ENCODE results near the gene TRIM59.

DNA sequence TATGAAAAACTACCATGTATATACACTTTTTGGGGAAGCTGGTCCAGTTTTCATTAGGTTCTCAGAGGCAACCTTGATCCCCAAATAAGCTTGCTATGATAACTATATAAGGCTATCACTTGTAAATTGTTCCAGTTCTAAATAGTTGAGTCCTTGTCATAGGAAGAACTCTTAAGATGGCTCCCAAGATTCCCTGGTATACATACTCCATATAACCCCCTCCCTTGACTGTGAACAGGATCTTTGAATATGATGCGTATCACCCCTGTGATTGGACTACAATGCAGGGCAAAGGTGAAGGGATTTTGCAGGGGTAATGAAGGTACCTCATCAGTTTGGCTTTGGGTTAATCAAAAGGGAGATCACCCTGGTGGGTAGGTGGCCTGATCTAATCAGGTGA is 48.6 kb upstream of the TRIM59 start:
- TF ChIP-seq USF2 (IDR thresholded peaks at IDR 0.05; ENCODE audit: low read depth, low read length) (no peak), CTCF (conservative IDR thresholded peaks at IDR 0.05; ENCODE audit: low read depth, low read length) (no peak), RFX5 (IDR thresholded peaks at IDR 0.05; ENCODE audit: low read depth, low read length) (no peak), POLR2A (IDR thresholded peaks at IDR 0.05; ENCODE audit: low read depth, low read length) (no peak), FOS (IDR thresholded peaks at IDR 0.05; ENCODE audit: low read depth, low read length) (no peak), CHD1 (IDR thresholded peaks at IDR 0.05; ENCODE audit: low read depth, low read length) (no peak), RCOR1 (IDR thresholded peaks at IDR 0.05; ENCODE audit: insufficient replicate concordance, low read length) (no peak)
- TF ChIP-seq, protein P1, sequence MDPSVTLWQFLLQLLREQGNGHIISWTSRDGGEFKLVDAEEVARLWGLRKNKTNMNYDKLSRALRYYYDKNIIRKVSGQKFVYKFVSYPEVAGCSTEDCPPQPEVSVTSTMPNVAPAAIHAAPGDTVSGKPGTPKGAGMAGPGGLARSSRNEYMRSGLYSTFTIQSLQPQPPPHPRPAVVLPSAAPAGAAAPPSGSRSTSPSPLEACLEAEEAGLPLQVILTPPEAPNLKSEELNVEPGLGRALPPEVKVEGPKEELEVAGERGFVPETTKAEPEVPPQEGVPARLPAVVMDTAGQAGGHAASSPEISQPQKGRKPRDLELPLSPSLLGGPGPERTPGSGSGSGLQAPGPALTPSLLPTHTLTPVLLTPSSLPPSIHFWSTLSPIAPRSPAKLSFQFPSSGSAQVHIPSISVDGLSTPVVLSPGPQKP (IDR thresholded peaks at IDR 0.05; ENCODE audit: borderline replicate concordance, low read depth, low read length), result no peak
